Measurements from ENCODE around the gene MEF2C.

MEF2C gene

DNA sequence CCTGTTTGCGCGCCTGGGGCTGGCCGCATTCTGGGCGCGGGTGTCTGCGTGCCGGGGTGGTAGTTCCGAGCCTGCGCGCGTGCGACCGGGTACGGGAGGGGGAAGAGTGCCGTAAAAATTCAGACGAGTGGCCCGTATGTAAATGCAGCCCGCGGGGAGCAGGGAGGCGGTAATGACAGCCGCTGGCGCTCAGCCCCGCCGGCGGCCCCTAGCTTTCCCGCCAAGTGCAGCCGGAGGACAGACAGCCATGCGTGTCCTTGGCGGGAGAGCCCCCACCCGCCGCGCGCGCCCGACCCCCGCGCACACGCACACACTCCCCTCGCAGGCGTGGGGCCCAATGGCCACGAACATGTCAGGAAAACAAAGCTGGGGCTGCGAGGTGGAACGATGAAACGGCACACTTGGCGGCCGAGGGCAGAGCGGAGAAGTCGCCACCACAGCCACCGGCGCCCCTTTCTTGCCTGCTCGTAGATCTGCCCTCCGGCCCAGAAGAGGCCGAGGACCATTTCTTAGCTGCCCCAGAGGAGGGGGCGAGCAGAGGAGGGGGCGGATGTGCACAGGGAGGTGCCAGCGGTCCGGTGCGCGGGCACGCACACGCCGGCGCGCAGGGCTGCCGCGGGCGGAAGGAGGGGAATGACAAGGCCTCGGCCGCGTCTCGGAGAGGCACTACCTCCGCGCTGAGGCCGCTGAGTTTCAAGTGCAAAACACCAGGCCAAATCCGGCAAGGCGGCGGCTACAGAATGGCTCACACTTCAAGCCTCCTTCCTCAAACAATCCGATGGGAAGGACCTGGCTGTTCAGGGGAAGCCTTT lies 208.4 kb downstream of the MEF2C start:
- TF ChIP-seq EZH2 (IDR thresholded peaks at IDR 0.05): no peak
- TF ChIP-seq FOXP2 (optimal IDR thresholded peaks at IDR 0.05; ENCODE audit: control extremely low read depth, extremely low read length, insufficient read depth): peak; percentile 51
- TF ChIP-seq POLR2AphosphoS5 (IDR thresholded peaks at IDR 0.05; ENCODE audit: borderline replicate concordance, low read depth, low read length): peak; percentile 58
- DNase-seq (ENCODE audit: low read depth, low spot score): no peak
- H3K9ac ChIP-seq (ENCODE audit: insufficient read length): peak overlapping the region; percentile 78
- H3K4me3 ChIP-seq: peak overlapping the region; percentile 93
- no peaks in the 10 kb centered on the region for H3K9me3 ChIP-seq (ENCODE audit: low read depth, low read length)
- peak overlapping the region; percentile 98 for H3K27ac ChIP-seq
- H3K36me3 ChIP-seq (ENCODE audit: insufficient read depth, low read length): 0 out of 2 replicates have a peak, but pooled peaks cover 7% of the 10 kb centered on the region

- TF ChIP-seq POLR2AphosphoS5 (IDR thresholded peaks at IDR 0.05; ENCODE audit: borderline replicate concordance, low read depth, low read length) (peak; percentile 67), EZH2 (IDR thresholded peaks at IDR 0.05) (no peak)
- Histone ChIP-seq H3K9ac (ENCODE audit: insufficient read length) (peak overlapping the region; percentile 78), H3K36me3 (ENCODE audit: insufficient read depth, low read length) (0 out of 2 replicates have a peak, but pooled peaks cover 7% of the 10 kb centered on the region), H3K4me3 (peak overlapping the region; percentile 93), H3K27ac (peak overlapping the region; percentile 98; the same call in 1 of the 2 replicates), H3K9me3 (ENCODE audit: low read depth, low read length) (no peaks in the 10 kb centered on the region)
- DNase-seq (ENCODE audit: low read depth, low spot score): no peak
Observed at GRCh38 chr5:88673253-88674105, 209.5 kb downstream of the MEF2C start.

- peak overlapping the region; percentile 93 for H3K4me3 ChIP-seq
- peak overlapping the region; percentile 78 for H3K9ac ChIP-seq (ENCODE audit: insufficient read length)
- H3K36me3 ChIP-seq (ENCODE audit: insufficient read depth, low read length): 0 out of 2 replicates have a peak, but pooled peaks cover 7% of the 10 kb centered on the region
- H3K27ac ChIP-seq: peak overlapping the region; percentile 98; the same call in 1 of the 2 replicates
- DNase-seq (ENCODE audit: low read depth, low spot score): no peak
- TF ChIP-seq POLR2AphosphoS5 (IDR thresholded peaks at IDR 0.05; ENCODE audit: borderline replicate concordance, low read depth, low read length) (no peak), FOXP2 (optimal IDR thresholded peaks at IDR 0.05; ENCODE audit: control extremely low read depth, extremely low read length, insufficient read depth) (no peak), EZH2 (IDR thresholded peaks at IDR 0.05) (no peak)
- H3K9me3 ChIP-seq (ENCODE audit: low read depth, low read length): no peaks in the 10 kb centered on the region
Observed at GRCh38 chr5:88672644-88673252, 210.2 kb downstream of the MEF2C start.

DNA sequence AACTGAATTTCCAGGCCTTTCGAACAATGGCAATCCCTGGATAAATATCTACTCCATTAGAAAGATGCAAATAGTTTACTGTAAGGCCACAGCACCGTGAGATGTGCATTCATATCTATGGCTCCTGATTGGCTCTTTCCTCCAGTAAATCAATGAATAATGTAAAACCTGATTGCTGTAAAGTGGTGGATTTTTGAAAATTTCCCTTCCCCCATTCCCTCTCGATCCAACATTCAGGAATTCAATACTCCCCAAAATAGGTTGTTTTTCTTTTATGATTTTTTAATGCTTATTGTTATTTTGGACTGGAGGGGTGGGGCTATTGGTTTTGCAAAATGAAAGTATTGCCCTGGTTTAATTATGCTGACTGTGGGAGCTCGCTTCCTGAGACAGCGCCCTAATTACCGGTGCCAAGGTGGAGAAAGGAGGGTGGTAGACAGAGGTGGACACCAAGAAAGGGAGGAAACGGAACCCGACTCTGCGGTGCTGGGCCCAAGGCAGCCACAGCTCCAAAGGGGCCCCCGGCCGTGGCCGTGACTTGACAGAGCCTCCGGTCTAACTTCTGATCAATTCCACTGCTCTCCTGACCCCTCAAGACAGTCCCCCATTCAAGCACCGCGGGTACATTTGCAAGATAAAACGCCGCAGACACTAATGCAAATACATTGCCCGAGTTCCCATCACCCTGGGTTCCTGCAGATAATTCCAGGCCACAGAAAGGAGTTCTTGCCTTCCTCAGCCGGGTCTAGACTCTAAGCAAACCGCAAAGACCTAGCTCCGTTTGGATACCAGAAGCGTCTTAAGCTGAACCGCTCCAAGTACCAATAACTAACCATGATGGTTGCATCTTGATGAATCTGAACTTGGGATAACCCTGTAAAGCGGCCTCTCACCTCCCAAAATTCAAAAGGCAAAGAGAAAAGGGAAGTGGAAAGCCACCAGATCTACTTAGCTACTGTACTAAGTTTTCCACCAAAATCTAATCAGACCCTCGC lies 211.2 kb downstream of the MEF2C start:
- no peak for DNase-seq (ENCODE audit: low read depth, low spot score)
- Histone ChIP-seq H3K9ac (ENCODE audit: insufficient read length) (peak overlapping the region; percentile 78), H3K9me3 (ENCODE audit: low read depth, low read length) (no peaks in the 10 kb centered on the region), H3K36me3 (ENCODE audit: insufficient read depth, low read length) (0 out of 2 replicates have a peak, but pooled peaks cover 8% of the 10 kb centered on the region), H3K27ac (peak overlapping the region; percentile 60; the same call in 1 of the 2 replicates), H3K4me3 (peak overlapping the region; percentile 93)
- TF ChIP-seq EZH2 (IDR thresholded peaks at IDR 0.05): no peak
- no peak for TF ChIP-seq POLR2AphosphoS5 (IDR thresholded peaks at IDR 0.05; ENCODE audit: borderline replicate concordance, low read depth, low read length)
- no peak for TF ChIP-seq FOXP2 (optimal IDR thresholded peaks at IDR 0.05; ENCODE audit: control extremely low read depth, extremely low read length, insufficient read depth)

- DNase-seq (ENCODE audit: low read depth, low spot score): no peak
- Histone ChIP-seq H3K27ac (peak overlapping the region; percentile 1; the same call in 1 of the 2 replicates), H3K9me3 (ENCODE audit: low read depth, low read length) (no peaks in the 10 kb centered on the region), H3K9ac (ENCODE audit: insufficient read length) (peak overlapping the region; percentile 78), H3K36me3 (ENCODE audit: insufficient read depth, low read length) (0 out of 2 replicates have a peak, but pooled peaks cover 12% of the 10 kb centered on the region), H3K4me3 (peak overlapping the region; percentile 93)
- no peak for TF ChIP-seq POLR2AphosphoS5 (IDR thresholded peaks at IDR 0.05; ENCODE audit: borderline replicate concordance, low read depth, low read length)
- no peak for TF ChIP-seq FOXP2 (optimal IDR thresholded peaks at IDR 0.05; ENCODE audit: control extremely low read depth, extremely low read length, insufficient read depth)
- no peak for TF ChIP-seq EZH2 (IDR thresholded peaks at IDR 0.05)
Observed at GRCh38 chr5:88671106-88671504, 211.9 kb downstream of the MEF2C start.

- Histone ChIP-seq H3K36me3 (ENCODE audit: insufficient read depth, low read length) (peaks cover 16% of the 10 kb centered on the region; the same call in 1 of the 2 replicates), H3K4me3 (no peak overlapping the region; the same call in 1 of the 2 replicates), H3K27ac (no peak overlapping the region), H3K9me3 (ENCODE audit: low read depth, low read length) (no peaks in the 10 kb centered on the region), H3K9ac (ENCODE audit: insufficient read length) (no peak overlapping the region)
- TF ChIP-seq FOXP2 (optimal IDR thresholded peaks at IDR 0.05; ENCODE audit: control extremely low read depth, extremely low read length, insufficient read depth) (no peak), EZH2 (IDR thresholded peaks at IDR 0.05) (no peak), POLR2AphosphoS5 (IDR thresholded peaks at IDR 0.05; ENCODE audit: borderline replicate concordance, low read depth, low read length) (no peak)
- DNase-seq (ENCODE audit: low read depth, low spot score): no peak
Observed at GRCh38 chr5:88670461-88670860, 212.5 kb downstream of the MEF2C start.
